Measurements from ENCODE around the gene SSRP1. TPM values are rescaled to one million over a fixed set of nuclear protein-coding genes. Genes with fewer than 3 reads are reported as not detected.

The SSRP1 gene
- total RNA-seq, 4 donors from 2014 or later = 41.3 to 78.7 (median 56.5) TPM

GRCh38 chr11:57288771-57289579 lies 46.7 kb downstream of the SSRP1 start:
- TF ChIP-seq CTCF (IDR thresholded peaks at IDR 0.05; ENCODE audit: low read depth) = no peak

- TF ChIP-seq CTCF (IDR thresholded peaks at IDR 0.05; ENCODE audit: low read depth) = no peak
Measured at GRCh38 chr11:57287884-57288283, 47.8 kb downstream of the SSRP1 start.

GRCh38 chr11:57283231-57283990 lies 52.3 kb downstream of the SSRP1 start:
- TF ChIP-seq CTCF (IDR thresholded peaks at IDR 0.05; ENCODE audit: low read depth) = no peak

GRCh38 chr11:57279116-57279515 lies 56.6 kb downstream of the SSRP1 start:
- no peak for TF ChIP-seq CTCF (IDR thresholded peaks at IDR 0.05; ENCODE audit: low read depth)

GRCh38 chr11:57278721-57279095 lies 57.0 kb downstream of the SSRP1 start:
- no peak for TF ChIP-seq CTCF (IDR thresholded peaks at IDR 0.05; ENCODE audit: low read depth)

GRCh38 chr11:57277845-57278720 lies 57.6 kb downstream of the SSRP1 start:
- no peak for TF ChIP-seq CTCF (IDR thresholded peaks at IDR 0.05; ENCODE audit: low read depth)
